Effector memory CD8-positive, alpha-beta T cell (primary cell): Measurements from ENCODE around the gene MAN1B1.

Source experiments
- ATAC-seq: fragments of 150-1000 bp; cut with Tn5 transposase; replicated peaks from 2 replicates; pipeline ENCODE4 v1.10.0; 2021; ENCODE audit warnings: mild to moderate bottlenecking, moderate library complexity
- DNase-seq, 3 experiments: peaks; one replicate each; pipeline ENCODE4 v3.0.0; 2021
- H3K27ac Mint-ChIP-seq, 2 donors: one replicate each; pipeline ENCODE4 v1.8.0; 2022; ENCODE audit warnings: mild to moderate bottlenecking in 2 of 2, mixed read lengths in 2 of 2, moderate library complexity in 2 of 2
- H3K27me3 Mint-ChIP-seq, 2 donors: one replicate each; pipeline ENCODE4 v1.8.0; 2022; ENCODE audit warnings: mixed read lengths in 2 of 2
- H3K36me3 Mint-ChIP-seq: one replicate; pipeline ENCODE4 v1.8.0; 2022; ENCODE audit warnings: mild to moderate bottlenecking, moderate library complexity, mixed read lengths; ENCODE audit not compliant: insufficient read depth
- H3K4me1 Mint-ChIP-seq, 2 donors: one replicate each; pipeline ENCODE4 v1.8.0; 2022; ENCODE audit warnings: low read depth in 2 of 2, mixed read lengths in 2 of 2
- H3K4me3 Mint-ChIP-seq, 2 donors: one replicate each; pipeline ENCODE4 v1.8.0; 2022; ENCODE audit warnings: mild to moderate bottlenecking in 2 of 2, mixed read lengths in 2 of 2, moderate library complexity in 2 of 2
- H3K9me3 Mint-ChIP-seq, 2 donors: one replicate each; pipeline ENCODE4 v1.8.0; 2022; ENCODE audit warnings: mixed read lengths in 2 of 2

MAN1B1 gene

GRCh38 chr9:137156567-137157375 lies 70.0 kb downstream of the MAN1B1 start:
- H3K27ac Mint-ChIP-seq, result no peak overlapping the region

GRCh38 chr9:137157618-137158415 lies 71.0 kb downstream of the MAN1B1 start:
- H3K27ac Mint-ChIP-seq, result no peak overlapping the region
- H3K27me3 Mint-ChIP-seq, result peaks cover 31 to 54% of the 10 kb centered on the region in 2 donors
- H3K4me1 Mint-ChIP-seq, result peaks cover 11 to 13% of the 10 kb centered on the region in 2 donors
- no peaks in the 10 kb centered on the region for H3K9me3 Mint-ChIP-seq
- DNase-seq, result no peak
- ATAC-seq, result no peak
- H3K4me3 Mint-ChIP-seq, result peak overlapping the region; percentile 65 to 68
- no peaks in the 10 kb centered on the region for H3K36me3 Mint-ChIP-seq

More at GRCh38 chr9:137156567-137157375, 70.0 kb downstream of the MAN1B1 start:
- ATAC-seq (peak; percentile 72), DNase-seq (peak; percentile 33 to 43 (median 38))
- Mint-ChIP-seq H3K9me3 (no peaks in the 10 kb centered on the region), H3K4me3 (peak overlapping the region; percentile 65 to 68), H3K27me3 (peaks cover 31 to 50% of the 10 kb centered on the region in 2 donors), H3K36me3 (no peaks in the 10 kb centered on the region), H3K4me1 (peaks cover 11 to 13% of the 10 kb centered on the region in 2 donors)

- Mint-ChIP-seq H3K27me3 (peaks cover 31 to 62% of the 10 kb centered on the region in 2 donors), H3K9me3 (no peaks in the 10 kb centered on the region), H3K36me3 (peaks cover 3% of the 10 kb centered on the region), H3K4me1 (peaks cover 11 to 13% of the 10 kb centered on the region in 2 donors), H3K27ac (no peak overlapping the region), H3K4me3 (peak overlapping the region in 1 of 2 donors; percentile 8)
- ATAC-seq (no peak), DNase-seq (no peak)
These were observed 71.8 kb downstream of the MAN1B1 start for GRCh38 chr9:137158625-137159024.
